Renal cortex interstitium (tissue), 11 donors: ENCODE measurements around the gene HTRA3. TPM values are rescaled to one million over a fixed set of nuclear protein-coding genes. Genes with fewer than 3 reads are reported as not detected.

ENCODE experiments used
- DNase-seq, 11 donors: peaks; one replicate each; pipeline ENCODE4 v3.0.0-alpha.2; 2013; ENCODE audit warnings: low read depth in 9 of 11, low spot score in 4 of 11; ENCODE audit errors: extremely low read depth in 1 of 11
- polyA plus RNA-seq, 3 donors: library from polyadenylated mRNA; unstranded; fragments of 120-200 nt; gene quantifications; one replicate each; pipeline ENCODE4 v1.2.1, GENCODE V29; 2013; ENCODE audit not compliant: insufficient read length in 3 of 3

Gene HTRA3
- polyA plus RNA-seq, 3 donors: 7.0 to 13.1 (median 9.3) TPM

GRCh38 chr4:8297691-8298485 lies 28.3 kb downstream of the HTRA3 start:
- no peak for DNase-seq

DNA sequence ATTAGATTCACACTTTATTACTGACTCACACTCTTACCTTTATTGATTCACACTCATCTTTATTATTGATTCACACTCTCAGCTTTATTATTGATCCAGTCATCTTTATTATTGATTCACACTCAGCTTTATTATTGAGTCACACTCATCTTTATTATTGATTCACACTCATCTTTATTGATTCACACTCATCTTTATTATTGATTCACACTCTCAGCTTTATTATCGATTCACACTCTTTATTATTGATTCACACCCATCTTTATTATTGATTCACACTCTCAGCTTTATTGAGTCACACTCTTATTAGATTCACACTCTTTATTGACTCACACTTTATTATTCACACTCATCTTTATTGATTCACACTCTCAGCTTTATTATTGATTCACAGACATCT lies 31.3 kb downstream of the HTRA3 start:
- DNase-seq: no peak

DNA sequence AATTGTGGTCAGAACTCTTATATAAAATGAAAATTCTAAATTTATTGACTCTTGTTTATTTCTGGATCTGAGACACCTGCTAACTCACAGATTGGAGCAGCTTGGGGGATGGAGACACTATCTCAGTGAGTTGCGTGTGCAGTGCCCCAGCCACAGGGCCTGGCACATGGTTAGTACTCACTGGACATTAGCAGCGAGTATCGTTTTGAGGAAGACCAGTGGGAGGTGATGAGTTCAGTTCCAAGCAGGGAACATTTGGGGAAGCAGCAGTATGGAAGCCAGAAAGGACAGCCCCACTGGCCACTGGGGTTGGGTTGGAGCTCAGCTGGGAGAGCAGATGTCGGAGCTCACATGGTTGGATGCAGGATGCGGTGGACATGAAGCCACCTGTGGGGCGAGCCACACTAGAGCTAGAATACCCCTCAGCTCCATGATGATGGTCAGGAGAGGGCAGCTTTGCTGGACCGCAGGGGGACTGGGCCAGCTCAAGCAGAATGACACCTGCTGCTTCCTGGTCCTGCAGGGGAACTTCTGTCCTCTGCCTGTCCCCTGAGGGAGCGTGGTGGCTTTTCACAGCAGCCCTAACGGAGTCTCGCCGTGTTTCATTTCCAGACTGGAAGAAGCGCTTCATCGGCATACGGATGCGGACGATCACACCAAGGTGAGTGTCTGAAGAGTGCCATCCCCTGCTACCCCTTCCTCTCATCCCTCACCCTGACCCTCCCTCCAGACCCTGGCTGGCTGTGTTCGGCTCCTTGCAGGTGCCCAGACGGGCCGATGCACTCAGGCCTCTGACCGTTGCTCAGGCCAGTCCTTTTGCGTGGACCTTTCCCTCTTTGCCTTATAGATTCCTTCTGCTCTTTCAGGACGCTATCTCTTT lies 32.5 kb downstream of the HTRA3 start:
- no peak for DNase-seq

DNA sequence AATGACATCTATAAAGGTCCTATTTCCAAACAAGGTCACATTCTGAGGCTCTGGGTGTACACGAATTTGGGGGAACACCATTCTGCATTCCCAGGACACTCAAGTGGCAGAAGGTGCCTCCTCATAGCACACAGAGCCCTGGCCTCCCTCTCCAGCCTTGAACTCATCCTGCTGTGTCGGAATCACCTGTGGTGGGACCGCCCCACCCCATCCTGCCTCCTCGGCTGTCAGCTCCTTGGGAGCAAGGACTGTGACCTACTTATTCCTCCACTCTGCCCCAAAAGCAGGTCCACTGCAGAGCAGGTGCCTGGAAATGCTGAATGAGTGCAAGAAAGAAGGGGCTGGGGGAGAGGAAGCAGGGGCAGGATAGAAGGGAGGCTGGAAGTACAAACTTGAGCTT lies 33.5 kb downstream of the HTRA3 start:
- DNase-seq: no peak

- DNase-seq: no peak
Measured at GRCh38 chr4:8303485-8304281, 34.1 kb downstream of the HTRA3 start.

GRCh38 chr4:8304827-8305695 lies 35.5 kb downstream of the HTRA3 start:
- no peak for DNase-seq

- no peak for DNase-seq
Measured at GRCh38 chr4:8305851-8306471, 36.4 kb downstream of the HTRA3 start.

GRCh38 chr4:8306511-8307021 lies 37.0 kb downstream of the HTRA3 start:
- DNase-seq: no peak

DNA sequence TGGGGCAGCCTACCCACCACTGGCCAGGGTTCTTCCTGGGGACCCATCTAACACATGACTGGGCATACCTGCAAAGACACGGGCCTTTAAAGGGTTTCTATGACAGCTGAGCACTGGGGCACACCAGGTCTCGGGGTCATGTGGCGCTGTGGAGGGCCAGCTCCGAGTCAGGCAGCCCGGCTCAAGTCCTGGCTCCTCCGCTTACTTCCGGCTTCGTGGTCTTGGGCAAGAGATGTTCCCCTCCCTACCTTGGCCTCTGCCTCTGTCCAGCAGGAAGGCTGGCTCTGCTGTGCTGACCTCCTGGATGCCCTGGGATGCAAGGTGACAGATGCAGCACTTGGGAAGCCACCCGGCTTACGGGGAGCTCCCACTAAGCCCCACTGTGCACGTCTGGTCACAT lies 37.6 kb downstream of the HTRA3 start:
- DNase-seq: no peak

DNA sequence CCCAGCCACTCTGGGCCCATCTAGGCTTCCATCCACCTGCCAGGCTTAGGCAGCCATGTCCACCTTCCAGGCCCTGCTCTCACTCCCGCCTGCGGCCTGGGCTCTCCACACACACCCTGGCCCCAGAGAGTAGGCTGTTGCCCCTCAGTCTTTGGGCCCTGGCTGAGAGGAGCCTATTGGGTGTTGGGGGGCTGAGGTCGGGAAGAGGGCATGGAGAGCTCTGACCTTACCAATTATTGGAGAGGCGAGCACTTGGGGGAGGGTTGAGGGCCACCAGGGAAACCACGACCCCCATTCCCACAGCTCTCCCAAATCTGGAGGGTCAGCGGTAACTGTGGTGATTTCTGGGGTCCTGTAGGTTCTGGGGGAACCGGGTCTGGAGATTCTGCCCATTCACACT lies 38.2 kb downstream of the HTRA3 start:
- no peak for DNase-seq

- no peak for DNase-seq
Measured at GRCh38 chr4:8308144-8308543, 38.6 kb downstream of the HTRA3 start.

- DNase-seq: no peak
Measured at GRCh38 chr4:8308856-8309771, 39.6 kb downstream of the HTRA3 start.

- DNase-seq: no peak
Measured at GRCh38 chr4:8310306-8310705, 40.8 kb downstream of the HTRA3 start.

GRCh38 chr4:8311101-8312068 lies 41.8 kb downstream of the HTRA3 start:
- DNase-seq: no peak

GRCh38 chr4:8312069-8312445 lies 42.5 kb downstream of the HTRA3 start:
- no peak for DNase-seq

- no peak for DNase-seq
Measured at GRCh38 chr4:8312976-8313375, 43.4 kb downstream of the HTRA3 start.
